Pancreas (tissue), 10 donors: ENCODE data around the gene KANK3. TPM values are rescaled to one million over a fixed set of nuclear protein-coding genes. Genes with fewer than 3 reads are reported as not detected.
"Not testable (repeated sequence)": the region's sequence is repeated elsewhere in the genome, so short reads cannot be mapped to it uniquely, and the experiment has no call there.

ENCODE experiments used
- ATAC-seq, 4 donors: fragments of 200-7000 bp; cut with Tn5 transposase; one replicate each; pipeline versions ENCODE4 v1.8.0 to v1.9.1; 2020; ENCODE audit warnings: mild to moderate bottlenecking in 4 of 4, moderate library complexity in 4 of 4
- DNase-seq, 6 donors: peaks; one replicate each; pipeline ENCODE4 v3.0.0-alpha.2; 2020
- FAIRE-seq: peaks from 2 replicates; lab custom pipeline; 2012; peaks lifted over from hg19 to GRCh38; lab: Jason Lieb, UNC
- H3K27ac ChIP-seq, 4 donors: fragments of 200-600 bp; sonication (generic); 1 replicate in 3 of 4; 2 replicates in 1 of 4; pipeline versions ENCODE4 v1.5.0 to v1.8.0; 2020
- H3K27me3 ChIP-seq, 4 donors: fragments of 200-600 bp; one replicate each; pipeline ENCODE4 v1.8.0; 2021
- H3K36me3 ChIP-seq, 3 donors: fragments of 200-600 bp; sonication (generic) in 1 of 3; one replicate each; pipeline versions ENCODE4 v1.5.0 to v1.8.0; 2020 to 2021
- H3K4me1 ChIP-seq, 3 donors: fragments of 200-600 bp; one replicate each; pipeline ENCODE4 v1.8.0; 2021
- H3K4me3 ChIP-seq, 4 donors: fragments of 200-600 bp; sonication (generic) in 2 of 4; one replicate each; pipeline versions ENCODE4 v1.5.0 to v1.8.0; 2020 to 2021
- H3K9me3 ChIP-seq, 4 donors: fragments of 200-600 bp; one replicate each; pipeline ENCODE4 v1.8.0; 2021
- WGBS, 2 donors: extraction: QIAGEN DNeasy Blood & Tissue Kit; methylation state at CpG; one replicate each; pipeline ENCODE4 v1.1.7; 2013; 5-methylcytosine and 5-hydroxymethylcytosine counted together
- intact Hi-C, 3 donors: fragments of 100-400 bp; cut with DNase I; formaldehyde crosslinking; loops; one replicate each; pipeline versions ENCODE4 v1.11.1 to v1.14.2; 2022
- polyA plus RNA-seq, 2 donors: library from polyadenylated mRNA; stranded (reverse); fragments of 200-250 nt; gene quantifications; one replicate each; pipeline ENCODE4 v1.2.3, GENCODE V29; 2013
- total RNA-seq, 6 donors: library from RNA; stranded (reverse); fragmentation: NEBNext Ultra II Directional in 4 of 6; extraction: Animal tissue kit (Norgen Biotek cat#: 25700) in 4 of 6; gene quantifications; one replicate each; pipeline versions ENCODE4 v1.2.1 to v1.2.4, GENCODE V29; 2021 to 2023
- TF ChIP-seq, protein P1 (sequence below), 4 donors: fragments of 200-600 bp; sonication (generic) in 3 of 4; IDR thresholded peaks; one replicate each; pipeline versions ENCODE4 v1.5.0 to v1.8.0; 2021; ENCODE audit warnings: antibody characterized with exemption in 4 of 4
- donor health status: healthy with polysubstance abuse.
- donor health status: DM: no; HTN: no; CAD: no; lungs with moderate emphysema.
- donor health status: DM: no; HTN: no; CAD: no.
- donor health status: control.
- donor health status: control.
- donor health status: Bipolar disorder and iron deficiency.
- donor health status: DM: yes; HTN: yes; CAD: no.
- donor health status: DM: no; HTN: no; CAD: no.
- donor health status: DM: no; HTN: no; CAD: no.
- donor health status: DM: yes; HTN: yes; CAD: no.

The KANK3 gene
- total and polyA plus RNA-seq, 8 donors, result 1.7 to 17.9 (median 2.0) TPM

DNA sequence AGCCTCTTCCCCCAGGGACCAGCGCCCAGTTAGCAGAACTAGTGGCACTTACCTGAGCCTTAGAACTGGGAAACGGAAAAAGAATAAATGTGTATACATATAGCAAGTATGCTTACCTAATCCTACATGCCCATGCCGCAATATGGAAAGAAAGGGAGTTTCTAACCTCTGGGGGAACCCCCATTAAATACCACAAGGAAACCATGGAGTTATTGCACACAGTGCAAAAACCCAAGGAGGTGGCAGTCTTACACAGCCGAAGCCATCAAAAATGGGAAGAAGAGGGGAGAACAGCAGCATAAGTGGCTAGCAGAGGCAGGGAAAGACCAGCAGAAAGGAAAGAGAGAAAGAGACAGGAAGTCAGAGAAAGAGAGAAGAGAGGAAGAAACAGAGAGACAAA, 41.5 kb upstream of the KANK3 start:
- H3K27me3 ChIP-seq, H3K36me3 ChIP-seq, intact Hi-C loops, H3K9me3 ChIP-seq, ATAC-seq, H3K4me3 ChIP-seq, DNase-seq, H3K27ac ChIP-seq, FAIRE-seq: not testable (repeated sequence)
- peaks cover 9 to 36% (median 23%) of the 10 kb centered on the region in 3 donors for H3K4me1 ChIP-seq
- 76 to 94% methylated on average over 4 of the region's 4 CpGs for WGBS, 2 donors

DNA sequence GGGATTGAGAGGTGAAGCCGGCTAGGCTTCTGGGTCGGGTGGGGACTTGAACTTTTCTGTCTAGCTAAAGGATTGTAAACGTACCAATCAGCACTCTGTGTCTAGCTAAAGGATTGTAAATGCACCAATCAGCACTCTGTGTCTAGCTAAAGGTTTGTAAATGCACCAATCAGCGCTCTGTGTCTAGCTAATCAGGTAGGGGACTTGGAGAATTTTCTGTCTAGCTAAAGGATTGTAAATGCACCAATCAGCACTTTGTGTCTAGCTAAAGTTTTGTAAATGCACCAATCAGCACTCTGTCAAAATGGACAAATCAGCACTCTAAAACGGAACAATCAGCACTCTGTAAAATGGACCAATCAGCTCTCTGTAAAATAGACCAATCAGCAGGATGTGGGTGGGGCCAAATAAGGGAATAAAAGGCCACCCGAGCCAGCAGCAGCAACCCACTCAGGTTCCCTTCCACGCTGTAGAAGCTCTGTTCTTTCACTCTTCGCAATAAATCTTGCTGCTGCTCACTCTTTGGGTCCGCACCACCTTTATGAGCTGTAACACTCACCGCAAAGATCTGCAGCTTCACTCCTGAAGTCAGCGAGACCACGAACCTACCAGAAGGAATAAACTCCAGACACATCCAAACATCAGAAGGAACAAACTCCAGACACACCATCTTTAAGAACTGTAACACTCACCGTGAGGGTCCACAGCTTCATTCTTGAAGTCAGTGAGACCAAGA, 36.3 kb upstream of the KANK3 start:
- 93 to 95% methylated on average over 13 of the region's 13 CpGs for WGBS, 2 donors
- FAIRE-seq, ATAC-seq, H3K9me3 ChIP-seq, H3K4me3 ChIP-seq, DNase-seq, H3K27me3 ChIP-seq, H3K27ac ChIP-seq, H3K4me1 ChIP-seq, intact Hi-C loops, H3K36me3 ChIP-seq: not testable (repeated sequence)

GRCh38 chr19:8377598-8377997, 34.5 kb upstream of the KANK3 start:
- H3K9me3 ChIP-seq, result no peaks in the 10 kb centered on the region
- H3K4me1 ChIP-seq, result peaks cover 0 to 4% (median 3%) of the 10 kb centered on the region in 3 donors
- no peak for ATAC-seq
- TF ChIP-seq, protein P1, sequence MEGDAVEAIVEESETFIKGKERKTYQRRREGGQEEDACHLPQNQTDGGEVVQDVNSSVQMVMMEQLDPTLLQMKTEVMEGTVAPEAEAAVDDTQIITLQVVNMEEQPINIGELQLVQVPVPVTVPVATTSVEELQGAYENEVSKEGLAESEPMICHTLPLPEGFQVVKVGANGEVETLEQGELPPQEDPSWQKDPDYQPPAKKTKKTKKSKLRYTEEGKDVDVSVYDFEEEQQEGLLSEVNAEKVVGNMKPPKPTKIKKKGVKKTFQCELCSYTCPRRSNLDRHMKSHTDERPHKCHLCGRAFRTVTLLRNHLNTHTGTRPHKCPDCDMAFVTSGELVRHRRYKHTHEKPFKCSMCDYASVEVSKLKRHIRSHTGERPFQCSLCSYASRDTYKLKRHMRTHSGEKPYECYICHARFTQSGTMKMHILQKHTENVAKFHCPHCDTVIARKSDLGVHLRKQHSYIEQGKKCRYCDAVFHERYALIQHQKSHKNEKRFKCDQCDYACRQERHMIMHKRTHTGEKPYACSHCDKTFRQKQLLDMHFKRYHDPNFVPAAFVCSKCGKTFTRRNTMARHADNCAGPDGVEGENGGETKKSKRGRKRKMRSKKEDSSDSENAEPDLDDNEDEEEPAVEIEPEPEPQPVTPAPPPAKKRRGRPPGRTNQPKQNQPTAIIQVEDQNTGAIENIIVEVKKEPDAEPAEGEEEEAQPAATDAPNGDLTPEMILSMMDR (IDR thresholded peaks at IDR 0.05), result no peak
- intact Hi-C loops, result no loop called here
- FAIRE-seq, result no peak
- no peak overlapping the region for H3K27ac ChIP-seq
- H3K27me3 ChIP-seq, result no peaks in the 10 kb centered on the region
- WGBS, 2 donors, result 30 to 38% methylated on average over 1 of the region's 1 CpG
- peak in 1 of 6 donors; percentile 22 for DNase-seq
- no peak overlapping the region for H3K4me3 ChIP-seq
- H3K36me3 ChIP-seq, result peaks cover 0 to 17% (median 0%) of the 10 kb centered on the region in 3 donors

DNA sequence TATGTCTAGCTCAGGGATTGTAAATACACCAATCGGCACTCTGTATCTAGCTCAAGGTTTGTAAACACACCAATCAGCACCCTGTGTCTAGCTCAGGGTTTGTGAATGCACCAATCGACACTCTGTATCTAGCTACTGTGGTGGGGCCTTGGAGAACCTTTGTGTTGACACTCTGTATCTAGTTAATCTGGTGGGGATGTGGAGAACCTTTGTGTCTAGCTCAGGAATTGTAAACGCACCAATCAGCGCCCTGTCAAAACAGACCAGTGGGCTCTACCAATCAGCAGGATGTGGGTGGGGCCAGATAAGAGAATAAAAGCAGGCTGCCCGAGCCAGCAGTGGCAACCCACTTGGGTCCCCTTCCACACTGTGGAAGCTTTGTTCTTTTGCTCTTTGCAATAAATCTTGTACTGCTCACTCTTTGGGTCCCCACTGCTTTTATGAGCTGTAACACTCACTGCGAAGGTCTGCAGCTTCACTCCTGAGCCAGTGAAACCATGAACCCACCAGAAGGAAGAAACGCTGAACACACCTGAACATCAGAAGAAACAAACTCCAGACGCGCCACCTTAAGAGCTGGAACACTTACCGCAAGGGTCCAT, 33.4 kb upstream of the KANK3 start:
- DNase-seq, result peak in 1 of 6 donors; percentile 2
- H3K9me3 ChIP-seq, H3K4me3 ChIP-seq, FAIRE-seq, intact Hi-C loops, H3K4me1 ChIP-seq, ATAC-seq, H3K27ac ChIP-seq, H3K27me3 ChIP-seq: not testable (repeated sequence)
- peaks cover 0 to 22% (median 0%) of the 10 kb centered on the region in 3 donors for H3K36me3 ChIP-seq
- WGBS, 2 donors, result 83 to 84% methylated on average over 9 to 10 of the region's 10 CpGs

DNA sequence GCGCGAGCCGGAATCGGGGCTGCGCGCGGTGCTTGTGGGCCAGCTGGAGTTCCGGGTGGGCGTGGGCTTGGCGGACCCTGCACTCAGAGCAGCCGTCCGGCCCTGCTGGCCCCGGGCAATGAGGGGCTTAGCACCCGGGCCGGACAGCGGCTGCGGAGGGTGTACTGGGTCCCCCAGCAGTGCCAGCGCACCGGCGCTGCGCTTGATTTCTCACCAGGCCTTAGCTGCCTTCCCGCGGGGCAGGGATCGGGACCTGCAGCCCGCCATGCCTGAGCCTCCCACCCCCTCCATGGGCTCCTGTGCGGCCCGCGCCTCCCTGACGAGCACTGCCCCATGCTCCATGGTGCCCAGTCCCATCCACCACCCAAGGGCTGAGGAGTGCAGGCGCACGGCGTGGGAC, 32.7 kb upstream of the KANK3 start:
- not testable (repeated sequence) for H3K9me3 ChIP-seq, FAIRE-seq

DNA sequence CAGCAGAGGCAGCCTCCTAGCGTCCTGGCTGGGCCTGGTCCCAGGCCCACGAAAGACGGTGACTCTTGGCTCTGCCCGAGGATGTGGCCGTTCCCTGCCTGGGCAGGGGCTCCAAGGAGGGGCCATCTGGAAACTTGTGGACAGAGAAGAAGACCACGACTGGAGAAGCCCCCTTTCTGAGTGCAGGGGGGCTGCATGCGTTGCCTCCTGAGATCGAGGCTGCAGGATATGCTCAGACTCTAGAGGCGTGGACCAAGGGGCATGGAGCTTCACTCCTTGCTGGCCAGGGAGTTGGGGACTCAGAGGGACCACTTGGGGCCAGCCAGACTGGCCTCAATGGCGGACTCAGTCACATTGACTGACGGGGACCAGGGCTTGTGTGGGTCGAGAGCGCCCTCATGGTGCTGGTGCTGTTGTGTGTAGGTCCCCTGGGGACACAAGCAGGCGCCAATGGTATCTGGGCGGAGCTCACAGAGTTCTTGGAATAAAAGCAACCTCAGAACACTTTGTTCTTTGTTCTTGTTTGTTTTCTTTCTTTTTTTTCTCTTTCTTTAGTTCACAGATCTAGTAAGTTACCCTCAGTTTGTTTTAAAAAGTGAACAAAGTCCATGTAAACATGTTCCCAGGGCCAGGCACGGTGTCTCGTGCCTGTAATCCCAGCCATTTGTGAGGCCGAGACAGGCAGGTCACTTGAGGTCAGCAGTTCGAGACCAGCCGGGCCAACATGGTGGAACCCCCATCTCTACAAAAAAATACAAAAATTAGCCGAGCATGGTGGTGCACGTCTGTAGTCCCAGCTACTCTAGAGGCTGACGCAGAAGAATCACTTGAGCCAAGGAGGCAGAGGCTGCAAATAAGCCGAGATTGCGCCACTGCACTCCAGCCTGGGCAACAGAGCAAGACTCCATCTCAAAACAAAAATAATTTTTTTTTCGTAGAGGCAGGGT, 31.1 kb upstream of the KANK3 start:
- Histone ChIP-seq H3K9me3 (no peaks in the 10 kb centered on the region), H3K4me3 (no peak overlapping the region), H3K36me3 (peaks cover 0 to 35% (median 0%) of the 10 kb centered on the region in 3 donors), H3K27me3 (no peaks in the 10 kb centered on the region), H3K4me1 (peaks cover 0 to 17% (median 3%) of the 10 kb centered on the region in 3 donors), H3K27ac (peak overlapping the region; percentile 28 to 64 (median 34))
- no peak for FAIRE-seq
- 58% methylated on average over 26 of the region's 26 CpGs for WGBS, 2 donors
- ATAC-seq, result peak; percentile 68 to 96 (median 88)
- TF ChIP-seq, protein P1 (IDR thresholded peaks at IDR 0.05), result no peak
- intact Hi-C loops, result no loop called here
- peak in 5 of 6 donors; percentile 75 to 93 (median 84) for DNase-seq

More for the DNA sequence above, 32.7 kb upstream of the KANK3 start:
- DNase-seq, result peak in 2 of 6 donors; percentile 25 to 71
- H3K4me1 ChIP-seq, ATAC-seq, H3K27me3 ChIP-seq, H3K27ac ChIP-seq, H3K4me3 ChIP-seq, intact Hi-C loops: not testable (repeated sequence)
- H3K36me3 ChIP-seq, result peaks cover 0 to 28% (median 0%) of the 10 kb centered on the region in 3 donors
- WGBS, 2 donors, result 96 to 97% methylated on average over 26 to 32 of the region's 32 CpGs
